Fibroblast of lung (primary cell): ENCODE measurements around the gene ADARB1.

Experiments
- EZH2 ChIP-seq: IDR thresholded peaks from 2 replicates; pipeline ENCODE4 v1.5.1; 2012; ENCODE audit warnings: low read length, control low read depth, mild to moderate bottlenecking; ENCODE audit errors: missing control alignments
- TF ChIP-seq, protein P1 (sequence below), 2 donors: IDR thresholded peaks in 1 of 2; conservative IDR thresholded peaks in 1 of 2; 1 replicate in 1 of 2; 2 replicates in 1 of 2; pipeline ENCODE4 v1.5.1; 2011 to 2012; ENCODE audit warnings: low read length in 2 of 2, control low read depth in 1 of 2, inconsistent platforms in 1 of 2, low read depth in 1 of 2, mild to moderate bottlenecking in 1 of 2

DNA sequence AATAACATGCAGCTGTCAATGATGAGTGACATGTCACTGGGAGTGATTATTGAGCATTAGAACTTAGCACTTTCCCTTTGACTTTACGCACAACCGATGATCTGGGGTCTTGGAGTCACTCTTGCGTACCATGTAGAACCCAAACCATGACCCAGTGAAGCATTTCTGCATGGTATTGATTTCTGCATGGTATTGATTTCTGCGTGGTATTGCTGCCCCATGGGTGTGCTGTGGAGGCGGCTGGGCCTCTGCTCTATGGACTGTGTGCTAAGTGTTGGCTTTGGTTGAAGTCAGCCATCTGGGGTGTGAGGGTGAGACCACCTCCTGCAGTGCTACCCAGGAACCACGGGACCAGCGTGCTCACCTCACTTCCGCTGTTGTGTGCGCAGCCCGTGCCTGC is 98.0 kb downstream of the ADARB1 start:
- TF ChIP-seq, protein P1, sequence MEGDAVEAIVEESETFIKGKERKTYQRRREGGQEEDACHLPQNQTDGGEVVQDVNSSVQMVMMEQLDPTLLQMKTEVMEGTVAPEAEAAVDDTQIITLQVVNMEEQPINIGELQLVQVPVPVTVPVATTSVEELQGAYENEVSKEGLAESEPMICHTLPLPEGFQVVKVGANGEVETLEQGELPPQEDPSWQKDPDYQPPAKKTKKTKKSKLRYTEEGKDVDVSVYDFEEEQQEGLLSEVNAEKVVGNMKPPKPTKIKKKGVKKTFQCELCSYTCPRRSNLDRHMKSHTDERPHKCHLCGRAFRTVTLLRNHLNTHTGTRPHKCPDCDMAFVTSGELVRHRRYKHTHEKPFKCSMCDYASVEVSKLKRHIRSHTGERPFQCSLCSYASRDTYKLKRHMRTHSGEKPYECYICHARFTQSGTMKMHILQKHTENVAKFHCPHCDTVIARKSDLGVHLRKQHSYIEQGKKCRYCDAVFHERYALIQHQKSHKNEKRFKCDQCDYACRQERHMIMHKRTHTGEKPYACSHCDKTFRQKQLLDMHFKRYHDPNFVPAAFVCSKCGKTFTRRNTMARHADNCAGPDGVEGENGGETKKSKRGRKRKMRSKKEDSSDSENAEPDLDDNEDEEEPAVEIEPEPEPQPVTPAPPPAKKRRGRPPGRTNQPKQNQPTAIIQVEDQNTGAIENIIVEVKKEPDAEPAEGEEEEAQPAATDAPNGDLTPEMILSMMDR (conservative IDR thresholded peaks at IDR 0.05 in 1 of 2, IDR thresholded peaks at IDR 0.05 in 1 of 2; ENCODE audit: low read depth in 1 of 2, low read length in 2 of 2), result no peak
- no peak for TF ChIP-seq EZH2
